Neural cell (in vitro differentiated cells): Measurements from ENCODE around the gene SLC12A3.

ENCODE experiments used
- CTCF ChIP-seq: fragments of 450-650 bp; IDR thresholded peaks from 2 replicates; pipeline ENCODE4 v1.5.1; 2014; ENCODE audit warnings: antibody characterized with exemption, mild to moderate bottlenecking, moderate library complexity; ENCODE audit not compliant: poor library complexity, severe bottlenecking
- EP300 ChIP-seq: fragments of 450-650 bp; conservative IDR thresholded peaks from 2 replicates; pipeline ENCODE4 v1.6.1; 2014; ENCODE audit warnings: antibody characterized with exemption, mild to moderate bottlenecking, moderate library complexity; ENCODE audit not compliant: poor library complexity, severe bottlenecking
- POLR2AphosphoS5 ChIP-seq: IDR thresholded peaks from 2 replicates; pipeline ENCODE4 v1.6.1; 2012
- TAF1 ChIP-seq: IDR thresholded peaks from 2 replicates; pipeline ENCODE4 v1.6.1; 2012; ENCODE audit warnings: low read depth

GRCh38 chr16:56882077-56882800, 17.2 kb downstream of the SLC12A3 start:
- TF ChIP-seq CTCF, result no peak
- TF ChIP-seq POLR2AphosphoS5, result no peak
- no peak for TF ChIP-seq TAF1
- no peak for TF ChIP-seq EP300
